Stimulated activated CD8-positive, alpha-beta memory T cell treated with anti-CD3 and anti-CD28 coated beads, Interleukin-15, amount 100 ng/mL, for 48 hours (primary cell): Measurements from ENCODE around the gene TMEM63B.
A peak's percentile ranks its signal among the peaks of the same experiment; 100 is the strongest.
"Not testable (repeated sequence)": the region's sequence is repeated elsewhere in the genome, so short reads cannot be mapped to it uniquely, and the experiment has no call there.

Experiments
- DNase-seq, 2 donors: peaks; one replicate each; pipeline ENCODE4 v3.0.0-alpha.2; 2020; ENCODE audit warnings: low read depth in 2 of 2

TMEM63B gene

GRCh38 chr6:44094403-44095242, 32.7 kb upstream of the TMEM63B start:
- DNase-seq = no peak

- not testable (repeated sequence) for DNase-seq
Observed at GRCh38 chr6:44095243-44095623, 32.1 kb upstream of the TMEM63B start.

GRCh38 chr6:44096612-44097011, 30.7 kb upstream of the TMEM63B start:
- peak; percentile 52 to 54 for DNase-seq

GRCh38 chr6:44097782-44098317, 29.5 kb upstream of the TMEM63B start:
- DNase-seq = no peak

- DNase-seq = no peak
Observed at GRCh38 chr6:44099192-44099591, 28.2 kb upstream of the TMEM63B start.

GRCh38 chr6:44100088-44100550, 27.2 kb upstream of the TMEM63B start:
- DNase-seq = no peak

- no peak for DNase-seq
Observed at GRCh38 chr6:44101832-44102231, 25.5 kb upstream of the TMEM63B start.

- no peak for DNase-seq
Observed at GRCh38 chr6:44102527-44102926, 24.8 kb upstream of the TMEM63B start.

- DNase-seq = no peak
Observed at GRCh38 chr6:44104481-44105021, 22.8 kb upstream of the TMEM63B start.

GRCh38 chr6:44105146-44105545, 22.2 kb upstream of the TMEM63B start:
- DNase-seq = no peak

GRCh38 chr6:44105993-44106740, 21.2 kb upstream of the TMEM63B start:
- DNase-seq = no peak

- DNase-seq = no peak
Observed at GRCh38 chr6:44107017-44107416, 20.3 kb upstream of the TMEM63B start.

GRCh38 chr6:44108471-44108870, 18.9 kb upstream of the TMEM63B start:
- DNase-seq = no peak

GRCh38 chr6:44109212-44109611, 18.1 kb upstream of the TMEM63B start:
- no peak for DNase-seq

- no peak for DNase-seq
Observed at GRCh38 chr6:44110005-44110676, 17.2 kb upstream of the TMEM63B start.

GRCh38 chr6:44110966-44111365, 16.4 kb upstream of the TMEM63B start:
- no peak for DNase-seq

GRCh38 chr6:44111434-44112417, 15.6 kb upstream of the TMEM63B start:
- no peak for DNase-seq

- DNase-seq = no peak
Observed at GRCh38 chr6:44113414-44113813, 13.9 kb upstream of the TMEM63B start.

GRCh38 chr6:44115866-44116265, 11.5 kb upstream of the TMEM63B start:
- DNase-seq = no peak

- DNase-seq = no peak
Observed at GRCh38 chr6:44116641-44117382, 10.5 kb upstream of the TMEM63B start.
